ENCODE results near the gene ADAMTS16. TPM values are rescaled to one million over a fixed set of nuclear protein-coding genes. Genes with fewer than 3 reads are reported as not detected.

Gene ADAMTS16
- total RNA-seq, 1 experiment from 2014 or later: 0.11 TPM

DNA sequence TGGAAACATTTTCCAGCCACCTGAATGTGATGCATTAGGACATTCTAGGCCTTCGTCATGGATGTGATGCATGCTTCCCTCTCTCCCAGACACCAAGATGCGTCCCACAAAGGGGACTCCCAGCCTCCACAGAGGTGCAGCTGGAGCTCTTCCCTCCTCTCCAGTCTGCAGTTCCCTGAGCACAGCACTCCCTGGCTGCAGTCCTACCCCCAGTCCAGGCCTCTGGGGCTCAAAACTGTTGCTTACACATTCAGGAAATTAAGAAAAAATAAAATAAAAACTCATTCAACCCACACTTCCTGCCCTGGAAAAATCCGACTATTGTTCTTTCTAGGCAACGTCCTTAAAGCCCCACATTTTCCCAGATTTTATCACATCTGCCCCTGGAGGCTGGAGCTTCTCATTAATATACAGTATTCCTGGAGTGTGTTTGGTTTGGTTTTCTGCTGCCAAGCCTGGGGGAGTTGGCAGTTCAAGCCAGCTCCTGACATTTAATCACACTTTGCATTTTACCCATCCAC lies 204.0 kb downstream of the ADAMTS16 start:
- no TSS peak for BruUV-seq (replicated peaks)
- H3K9me3 ChIP-seq: no peaks in the 10 kb centered on the region
- TF ChIP-seq, protein P1, sequence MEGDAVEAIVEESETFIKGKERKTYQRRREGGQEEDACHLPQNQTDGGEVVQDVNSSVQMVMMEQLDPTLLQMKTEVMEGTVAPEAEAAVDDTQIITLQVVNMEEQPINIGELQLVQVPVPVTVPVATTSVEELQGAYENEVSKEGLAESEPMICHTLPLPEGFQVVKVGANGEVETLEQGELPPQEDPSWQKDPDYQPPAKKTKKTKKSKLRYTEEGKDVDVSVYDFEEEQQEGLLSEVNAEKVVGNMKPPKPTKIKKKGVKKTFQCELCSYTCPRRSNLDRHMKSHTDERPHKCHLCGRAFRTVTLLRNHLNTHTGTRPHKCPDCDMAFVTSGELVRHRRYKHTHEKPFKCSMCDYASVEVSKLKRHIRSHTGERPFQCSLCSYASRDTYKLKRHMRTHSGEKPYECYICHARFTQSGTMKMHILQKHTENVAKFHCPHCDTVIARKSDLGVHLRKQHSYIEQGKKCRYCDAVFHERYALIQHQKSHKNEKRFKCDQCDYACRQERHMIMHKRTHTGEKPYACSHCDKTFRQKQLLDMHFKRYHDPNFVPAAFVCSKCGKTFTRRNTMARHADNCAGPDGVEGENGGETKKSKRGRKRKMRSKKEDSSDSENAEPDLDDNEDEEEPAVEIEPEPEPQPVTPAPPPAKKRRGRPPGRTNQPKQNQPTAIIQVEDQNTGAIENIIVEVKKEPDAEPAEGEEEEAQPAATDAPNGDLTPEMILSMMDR (IDR thresholded peaks at IDR 0.05; ENCODE audit: insufficient read depth in 1 of 2, low read depth in 1 of 2, low read length in 1 of 2, severe bottlenecking in 1 of 2, unreplicated experiment in 1 of 2): no peak
- H3K9me3 Mint-ChIP-seq (ENCODE audit: unreplicated experiment): no peaks in the 10 kb centered on the region
- no peaks in the 10 kb centered on the region for H3K4me1 Mint-ChIP-seq (ENCODE audit: low read depth, unreplicated experiment)
- no peak overlapping the region for H3K4me3 Mint-ChIP-seq (ENCODE audit: unreplicated experiment)
- no peak overlapping the region for H3K27ac Mint-ChIP-seq (ENCODE audit: unreplicated experiment)
- H3K36me3 Mint-ChIP-seq (ENCODE audit: insufficient read depth, unreplicated experiment): no peaks in the 10 kb centered on the region
- CTCF ChIA-PET: no interaction called here
- no peaks in the 10 kb centered on the region for H3K36me3 ChIP-seq (ENCODE audit: control insufficient read depth, insufficient read depth, low read length)
- POLR2A ChIA-PET: no interaction called here
- no peak overlapping the region for H3K4me3 ChIP-seq (ENCODE audit: low read depth, low read length)
- DNase-seq: no peak
- H3K27me3 ChIP-seq (replicated peaks; ENCODE audit: control insufficient read depth, insufficient read depth, low read length): no peaks in the 10 kb centered on the region
- intact Hi-C loops (cut with micrococcal nuclease; ENCODE audit: unreplicated experiment): no loop called here
- no peaks in the 10 kb centered on the region; the same call in 1 of the 2 replicates for H3K4me1 ChIP-seq
- no peaks in the 10 kb centered on the region for H3K27me3 Mint-ChIP-seq (ENCODE audit: insufficient read depth, unreplicated experiment)

DNA sequence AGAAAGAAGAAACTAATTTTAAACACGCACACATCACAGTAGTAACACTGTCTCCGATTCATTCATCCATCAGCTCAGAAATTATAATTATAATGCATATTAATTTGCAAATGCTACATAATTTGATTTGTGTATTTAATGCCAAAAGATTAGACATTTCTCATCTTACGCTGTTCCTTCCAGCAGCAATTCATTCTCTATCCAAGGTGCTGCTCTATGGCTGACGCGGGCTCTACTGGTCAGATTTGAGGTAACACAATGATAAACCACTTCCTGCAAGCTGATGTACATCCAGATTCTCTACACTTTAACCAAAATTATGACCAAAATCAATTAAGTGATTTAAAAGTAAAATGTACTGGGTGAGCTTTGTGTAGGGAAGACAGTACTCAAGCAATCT lies 204.5 kb downstream of the ADAMTS16 start:
- Mint-ChIP-seq H3K27ac (ENCODE audit: unreplicated experiment) (no peak overlapping the region), H3K4me3 (ENCODE audit: unreplicated experiment) (no peak overlapping the region), H3K36me3 (ENCODE audit: insufficient read depth, unreplicated experiment) (no peaks in the 10 kb centered on the region), H3K9me3 (ENCODE audit: unreplicated experiment) (no peaks in the 10 kb centered on the region), H3K27me3 (ENCODE audit: insufficient read depth, unreplicated experiment) (no peaks in the 10 kb centered on the region), H3K4me1 (ENCODE audit: low read depth, unreplicated experiment) (peaks cover 4% of the 10 kb centered on the region)
- TF ChIP-seq, protein P1 (IDR thresholded peaks at IDR 0.05; ENCODE audit: insufficient read depth in 1 of 2, low read depth in 1 of 2, low read length in 1 of 2, severe bottlenecking in 1 of 2, unreplicated experiment in 1 of 2): no peak
- Histone ChIP-seq H3K4me1 (peaks cover under 1% of the 10 kb centered on the region; the same call in 1 of the 2 replicates), H3K9me3 (no peaks in the 10 kb centered on the region), H3K27me3 (replicated peaks; ENCODE audit: control insufficient read depth, insufficient read depth, low read length) (no peaks in the 10 kb centered on the region), H3K4me3 (ENCODE audit: low read depth, low read length) (no peak overlapping the region), H3K36me3 (ENCODE audit: control insufficient read depth, insufficient read depth, low read length) (no peaks in the 10 kb centered on the region)
- intact Hi-C loops (cut with micrococcal nuclease; ENCODE audit: unreplicated experiment): no loop called here
- no peak for DNase-seq
- no TSS peak for BruUV-seq (replicated peaks)
- ChIA-PET POLR2A (no interaction called here), CTCF (no interaction called here)

DNA sequence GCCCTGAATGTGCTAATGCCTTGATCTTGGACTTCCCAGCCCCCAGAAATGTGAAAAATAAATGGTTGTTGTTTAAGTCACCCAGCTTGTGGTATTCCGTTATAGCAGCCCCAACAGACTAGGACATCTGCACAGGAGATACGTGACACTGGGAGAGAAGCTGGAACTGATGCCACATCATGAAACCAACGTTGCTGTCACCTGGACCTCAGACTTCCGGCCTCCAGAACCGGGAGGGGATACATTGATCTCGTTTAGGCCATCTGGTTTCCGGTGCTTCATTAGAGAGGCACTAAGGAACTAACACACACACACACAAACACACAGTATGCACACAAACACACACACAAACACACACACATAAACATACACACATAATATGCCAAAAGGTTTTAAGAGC lies 207.3 kb downstream of the ADAMTS16 start:
- no peaks in the 10 kb centered on the region for H3K36me3 ChIP-seq (ENCODE audit: control insufficient read depth, insufficient read depth, low read length)
- TF ChIP-seq, protein P1 (IDR thresholded peaks at IDR 0.05; ENCODE audit: insufficient read depth in 1 of 2, low read depth in 1 of 2, low read length in 1 of 2, severe bottlenecking in 1 of 2, unreplicated experiment in 1 of 2): no peak
- no peaks in the 10 kb centered on the region for H3K9me3 ChIP-seq
- H3K27me3 ChIP-seq (replicated peaks; ENCODE audit: control insufficient read depth, insufficient read depth, low read length): no peaks in the 10 kb centered on the region
- ChIA-PET POLR2A (no interaction called here), CTCF (no interaction called here)
- Mint-ChIP-seq H3K4me3 (ENCODE audit: unreplicated experiment) (no peak overlapping the region), H3K9me3 (ENCODE audit: unreplicated experiment) (no peaks in the 10 kb centered on the region), H3K36me3 (ENCODE audit: insufficient read depth, unreplicated experiment) (peaks cover 6% of the 10 kb centered on the region), H3K27ac (ENCODE audit: unreplicated experiment) (no peak overlapping the region), H3K27me3 (ENCODE audit: insufficient read depth, unreplicated experiment) (no peaks in the 10 kb centered on the region), H3K4me1 (ENCODE audit: low read depth, unreplicated experiment) (peaks cover 14% of the 10 kb centered on the region)
- H3K4me3 ChIP-seq (ENCODE audit: low read depth, low read length): no peak overlapping the region
- intact Hi-C loops (cut with micrococcal nuclease; ENCODE audit: unreplicated experiment): no loop called here
- no TSS peak for BruUV-seq (replicated peaks)
- peaks cover 9% of the 10 kb centered on the region; the same call in 1 of the 2 replicates for H3K4me1 ChIP-seq
- DNase-seq: no peak

All from Caco-2 (cell line).